Measurements from ENCODE around the gene NBEA. TPM values are rescaled to one million over a fixed set of nuclear protein-coding genes. Genes with fewer than 3 reads are reported as not detected.

The NBEA gene
- total and polyA plus RNA-seq, 8 donors = 5.9 to 14.1 (median 11.3) TPM

DNA sequence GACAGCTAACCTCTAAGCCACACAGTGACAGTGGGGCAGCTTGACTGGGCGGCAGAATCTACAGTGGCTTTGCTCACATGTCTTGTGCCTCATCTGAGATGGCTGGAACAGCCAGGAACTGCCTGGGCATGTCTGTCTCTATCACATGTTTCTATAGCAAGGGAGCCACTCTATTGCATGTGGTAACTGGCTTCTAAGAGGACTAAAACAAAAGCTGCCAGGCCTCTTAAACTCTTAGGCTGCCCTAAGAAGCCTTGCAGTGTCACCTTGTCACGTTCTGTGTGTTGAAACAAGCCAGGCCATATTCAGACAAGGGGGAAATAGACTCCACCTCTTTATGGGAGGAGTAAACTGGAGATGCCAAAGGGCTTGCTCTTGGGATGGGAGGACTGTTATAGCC, 657.3 kb downstream of the NBEA start:
- Histone ChIP-seq H3K9me3 (no peaks in the 10 kb centered on the region), H3K27me3 (no peaks in the 10 kb centered on the region), H3K36me3 (no peaks in the 10 kb centered on the region), H3K4me1 (no peaks in the 10 kb centered on the region), H3K27ac (no peak overlapping the region), H3K4me3 (no peak overlapping the region)
- TF ChIP-seq, protein P1, sequence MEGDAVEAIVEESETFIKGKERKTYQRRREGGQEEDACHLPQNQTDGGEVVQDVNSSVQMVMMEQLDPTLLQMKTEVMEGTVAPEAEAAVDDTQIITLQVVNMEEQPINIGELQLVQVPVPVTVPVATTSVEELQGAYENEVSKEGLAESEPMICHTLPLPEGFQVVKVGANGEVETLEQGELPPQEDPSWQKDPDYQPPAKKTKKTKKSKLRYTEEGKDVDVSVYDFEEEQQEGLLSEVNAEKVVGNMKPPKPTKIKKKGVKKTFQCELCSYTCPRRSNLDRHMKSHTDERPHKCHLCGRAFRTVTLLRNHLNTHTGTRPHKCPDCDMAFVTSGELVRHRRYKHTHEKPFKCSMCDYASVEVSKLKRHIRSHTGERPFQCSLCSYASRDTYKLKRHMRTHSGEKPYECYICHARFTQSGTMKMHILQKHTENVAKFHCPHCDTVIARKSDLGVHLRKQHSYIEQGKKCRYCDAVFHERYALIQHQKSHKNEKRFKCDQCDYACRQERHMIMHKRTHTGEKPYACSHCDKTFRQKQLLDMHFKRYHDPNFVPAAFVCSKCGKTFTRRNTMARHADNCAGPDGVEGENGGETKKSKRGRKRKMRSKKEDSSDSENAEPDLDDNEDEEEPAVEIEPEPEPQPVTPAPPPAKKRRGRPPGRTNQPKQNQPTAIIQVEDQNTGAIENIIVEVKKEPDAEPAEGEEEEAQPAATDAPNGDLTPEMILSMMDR (IDR thresholded peaks at IDR 0.05) = no peak
- intact Hi-C loops (cut with DNase I) = no loop called here
- DNase-seq = no peak
- ATAC-seq = no peak

GRCh38 chr13:35600137-35600536, 658.1 kb downstream of the NBEA start:
- H3K27ac ChIP-seq = no peak overlapping the region
- H3K4me1 ChIP-seq = no peaks in the 10 kb centered on the region
- no peak for ATAC-seq
- no peaks in the 10 kb centered on the region for H3K9me3 ChIP-seq
- H3K4me3 ChIP-seq = no peak overlapping the region
- DNase-seq = no peak
- TF ChIP-seq, protein P1 (IDR thresholded peaks at IDR 0.05) = no peak
- no peaks in the 10 kb centered on the region for H3K27me3 ChIP-seq
- no peaks in the 10 kb centered on the region for H3K36me3 ChIP-seq
- intact Hi-C loops (cut with DNase I) = no loop called here

DNA sequence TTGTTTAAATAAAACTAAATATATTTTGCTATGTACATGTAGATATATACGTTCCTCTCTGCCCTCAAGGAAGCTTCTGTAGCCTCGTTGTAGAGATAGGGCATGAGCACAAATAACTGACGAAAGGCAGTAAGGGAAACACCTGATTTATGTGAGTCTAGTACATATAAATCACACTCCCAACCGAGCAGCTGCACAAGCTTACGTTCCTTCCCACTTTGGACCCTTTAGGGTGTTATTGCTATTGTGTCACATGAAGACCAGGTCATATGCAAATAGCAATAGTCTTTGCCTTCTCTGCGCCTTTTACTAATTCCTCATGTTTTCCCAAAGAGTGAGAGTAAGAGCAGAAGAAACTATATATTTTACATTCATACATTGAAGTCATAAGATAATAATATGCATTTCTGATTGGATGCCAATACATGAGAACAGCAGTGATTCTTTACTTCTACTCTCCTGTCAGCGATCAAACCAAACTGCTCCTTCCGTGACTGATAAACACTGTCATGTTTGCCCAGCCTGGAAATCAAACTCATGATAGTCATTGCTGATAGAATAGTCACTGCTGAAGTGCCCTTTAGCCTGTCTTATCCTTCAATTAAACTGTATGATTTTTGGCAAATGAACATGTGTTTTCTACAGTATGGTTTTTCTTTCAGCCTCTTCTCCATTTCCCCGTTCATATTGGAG, 661.7 kb downstream of the NBEA start:
- Histone ChIP-seq H3K9me3 (no peaks in the 10 kb centered on the region), H3K4me1 (no peaks in the 10 kb centered on the region), H3K36me3 (no peaks in the 10 kb centered on the region), H3K27me3 (no peaks in the 10 kb centered on the region), H3K27ac (no peak overlapping the region), H3K4me3 (no peak overlapping the region)
- DNase-seq (no peak), ATAC-seq (no peak)
- TF ChIP-seq, protein P1 (IDR thresholded peaks at IDR 0.05) = no peak
- intact Hi-C loops (cut with DNase I) = no loop called here

DNA sequence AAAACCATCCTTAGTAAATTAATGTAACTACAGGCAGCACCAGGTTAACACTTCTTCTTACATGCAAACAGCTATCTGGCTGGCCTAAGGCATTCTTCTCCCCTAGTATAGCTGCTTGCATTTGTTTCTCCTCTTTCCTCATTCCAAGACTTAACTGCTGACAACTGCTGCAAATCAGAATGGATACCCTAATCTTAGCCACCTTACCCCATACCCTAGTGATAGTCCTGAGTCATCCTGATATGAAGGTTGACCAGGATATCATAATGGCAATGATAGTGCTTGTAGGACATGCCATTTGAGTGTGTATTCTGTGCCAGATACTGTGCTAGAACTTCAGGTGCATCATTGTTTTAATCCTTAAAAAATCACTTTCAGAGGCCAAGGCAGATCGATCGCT, 672.6 kb downstream of the NBEA start:
- H3K27ac ChIP-seq = no peak overlapping the region
- intact Hi-C loops (cut with DNase I) = no loop called here
- H3K4me3 ChIP-seq = no peak overlapping the region
- DNase-seq (no peak), ATAC-seq (no peak)
- no peaks in the 10 kb centered on the region for H3K4me1 ChIP-seq
- no peaks in the 10 kb centered on the region for H3K27me3 ChIP-seq
- H3K9me3 ChIP-seq = no peaks in the 10 kb centered on the region
- TF ChIP-seq, protein P1 (IDR thresholded peaks at IDR 0.05) = no peak
- H3K36me3 ChIP-seq = no peaks in the 10 kb centered on the region

- Histone ChIP-seq H3K4me1 (no peaks in the 10 kb centered on the region), H3K27ac (no peak overlapping the region), H3K9me3 (no peaks in the 10 kb centered on the region), H3K4me3 (no peak overlapping the region), H3K27me3 (no peaks in the 10 kb centered on the region), H3K36me3 (no peaks in the 10 kb centered on the region)
- TF ChIP-seq, protein P1 (IDR thresholded peaks at IDR 0.05) = no peak
- no peak for DNase-seq
- ATAC-seq = no peak
- intact Hi-C loops (cut with DNase I) = no loop called here
These were observed 675.4 kb downstream of the NBEA start for GRCh38 chr13:35617420-35617819.
